ENCODE data around the gene AAK1.
A peak's percentile ranks its signal among the peaks of the same experiment; 100 is the strongest.

The AAK1 gene

DNA sequence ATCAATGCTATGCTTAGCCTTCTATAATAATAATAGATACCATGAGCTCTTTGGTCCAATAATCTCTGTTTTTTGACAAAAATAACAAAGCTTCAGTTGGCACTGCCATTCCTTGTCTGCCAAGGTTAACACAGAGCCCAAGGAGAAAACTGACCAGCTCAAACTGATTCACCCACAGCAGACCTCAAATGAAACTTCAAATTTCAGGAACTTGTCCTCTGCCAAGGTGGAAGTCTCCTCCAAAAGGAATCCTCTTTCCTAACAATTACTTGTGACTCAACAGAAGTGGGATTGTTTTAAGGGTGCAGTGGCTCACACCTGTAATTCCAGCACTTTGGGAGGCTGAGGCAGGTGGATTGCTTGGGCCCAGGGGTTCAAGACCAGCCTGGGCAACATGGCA lies 12.1 kb downstream of the AAK1 start:
- H3K9me3 ChIP-seq (ENCODE audit: control insufficient read depth, low read length), result no peaks in the 10 kb centered on the region
- H3K4me3 ChIP-seq (ENCODE audit: low read depth, low read length), result no peak overlapping the region
- no peak overlapping the region for H3K9ac ChIP-seq
- peaks cover 25% of the 10 kb centered on the region for H3K4me1 ChIP-seq
- no peak overlapping the region for H3K27ac ChIP-seq
- no peak overlapping the region for H2AFZ ChIP-seq
- no peak overlapping the region for H3K4me2 ChIP-seq (ENCODE audit: low read length)
- peaks cover 71% of the 10 kb centered on the region for H3K79me2 ChIP-seq
- no peaks in the 10 kb centered on the region for H3K36me3 ChIP-seq (ENCODE audit: control insufficient read depth, insufficient read depth, low read length)
- TF ChIP-seq, protein P1, sequence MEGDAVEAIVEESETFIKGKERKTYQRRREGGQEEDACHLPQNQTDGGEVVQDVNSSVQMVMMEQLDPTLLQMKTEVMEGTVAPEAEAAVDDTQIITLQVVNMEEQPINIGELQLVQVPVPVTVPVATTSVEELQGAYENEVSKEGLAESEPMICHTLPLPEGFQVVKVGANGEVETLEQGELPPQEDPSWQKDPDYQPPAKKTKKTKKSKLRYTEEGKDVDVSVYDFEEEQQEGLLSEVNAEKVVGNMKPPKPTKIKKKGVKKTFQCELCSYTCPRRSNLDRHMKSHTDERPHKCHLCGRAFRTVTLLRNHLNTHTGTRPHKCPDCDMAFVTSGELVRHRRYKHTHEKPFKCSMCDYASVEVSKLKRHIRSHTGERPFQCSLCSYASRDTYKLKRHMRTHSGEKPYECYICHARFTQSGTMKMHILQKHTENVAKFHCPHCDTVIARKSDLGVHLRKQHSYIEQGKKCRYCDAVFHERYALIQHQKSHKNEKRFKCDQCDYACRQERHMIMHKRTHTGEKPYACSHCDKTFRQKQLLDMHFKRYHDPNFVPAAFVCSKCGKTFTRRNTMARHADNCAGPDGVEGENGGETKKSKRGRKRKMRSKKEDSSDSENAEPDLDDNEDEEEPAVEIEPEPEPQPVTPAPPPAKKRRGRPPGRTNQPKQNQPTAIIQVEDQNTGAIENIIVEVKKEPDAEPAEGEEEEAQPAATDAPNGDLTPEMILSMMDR (IDR thresholded peaks at IDR 0.05), result no peak
- H3K27me3 ChIP-seq (ENCODE audit: control insufficient read depth, insufficient read depth, low read length), result no peaks in the 10 kb centered on the region

GRCh38 chr2:69629921-69630608 lies 13.5 kb downstream of the AAK1 start:
- TF ChIP-seq, protein P1 (IDR thresholded peaks at IDR 0.05), result no peak
- peaks cover 27% of the 10 kb centered on the region for H3K4me1 ChIP-seq
- no peaks in the 10 kb centered on the region for H3K9me3 ChIP-seq (ENCODE audit: control insufficient read depth, low read length)
- no peak overlapping the region for H3K27ac ChIP-seq
- no peak overlapping the region for H3K4me3 ChIP-seq (ENCODE audit: low read depth, low read length)
- peaks cover 71% of the 10 kb centered on the region for H3K79me2 ChIP-seq
- H2AFZ ChIP-seq, result no peak overlapping the region
- no peaks in the 10 kb centered on the region for H3K27me3 ChIP-seq (ENCODE audit: control insufficient read depth, insufficient read depth, low read length)
- no peaks in the 10 kb centered on the region for H3K36me3 ChIP-seq (ENCODE audit: control insufficient read depth, insufficient read depth, low read length)
- H3K4me2 ChIP-seq (ENCODE audit: low read length), result peak overlapping the region; percentile 32
- H3K9ac ChIP-seq, result no peak overlapping the region

- H3K79me2 ChIP-seq, result peaks cover 68% of the 10 kb centered on the region
- H3K9me3 ChIP-seq (ENCODE audit: control insufficient read depth, low read length), result no peaks in the 10 kb centered on the region
- H2AFZ ChIP-seq, result no peak overlapping the region
- H3K27me3 ChIP-seq (ENCODE audit: control insufficient read depth, insufficient read depth, low read length), result no peaks in the 10 kb centered on the region
- H3K9ac ChIP-seq, result no peak overlapping the region
- TF ChIP-seq, protein P1 (IDR thresholded peaks at IDR 0.05), result no peak
- no peak overlapping the region for H3K4me3 ChIP-seq (ENCODE audit: low read depth, low read length)
- H3K4me1 ChIP-seq, result peaks cover 31% of the 10 kb centered on the region
- H3K4me2 ChIP-seq (ENCODE audit: low read length), result peak overlapping the region; percentile 34
- peak overlapping the region; percentile 27 for H3K27ac ChIP-seq
- H3K36me3 ChIP-seq (ENCODE audit: control insufficient read depth, insufficient read depth, low read length), result no peaks in the 10 kb centered on the region
Measured at GRCh38 chr2:69628325-69629021, 15.1 kb downstream of the AAK1 start.

DNA sequence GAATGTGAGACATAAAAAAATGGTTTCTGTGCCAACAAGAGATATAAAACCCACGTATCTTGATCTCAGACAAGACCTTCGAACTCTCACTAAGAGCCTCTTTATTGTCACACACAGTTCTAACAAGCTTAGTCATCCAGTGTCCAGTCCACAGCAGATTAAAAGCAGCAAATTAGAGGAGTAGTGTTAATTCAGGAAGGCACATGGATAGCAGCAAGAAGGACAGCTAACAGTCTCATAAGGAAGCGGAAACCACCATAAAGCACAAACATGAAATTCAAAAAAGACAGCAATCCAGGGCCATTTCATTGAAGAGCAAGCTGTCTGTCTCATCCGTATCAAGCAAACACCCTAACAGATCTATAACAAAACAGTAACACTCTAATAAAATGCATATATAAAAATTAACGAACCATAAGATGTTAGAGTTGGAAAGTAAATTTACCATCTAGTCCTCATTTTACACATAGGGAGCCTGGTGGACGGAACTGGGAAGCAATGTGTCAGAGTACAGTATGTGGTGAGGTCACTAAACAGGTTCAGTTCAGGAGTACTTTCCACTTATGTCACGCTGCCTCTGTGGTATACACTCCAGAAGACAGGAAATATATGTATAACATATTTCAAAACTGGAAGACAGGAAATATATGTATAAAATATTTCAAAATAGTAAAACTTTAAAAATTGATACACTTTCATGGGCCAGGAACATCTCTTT lies 18.3 kb downstream of the AAK1 start:
- H3K36me3 ChIP-seq (ENCODE audit: control insufficient read depth, insufficient read depth, low read length), result no peaks in the 10 kb centered on the region
- no peaks in the 10 kb centered on the region for H3K27me3 ChIP-seq (ENCODE audit: control insufficient read depth, insufficient read depth, low read length)
- H3K4me2 ChIP-seq (ENCODE audit: low read length), result no peak overlapping the region
- peaks cover 24% of the 10 kb centered on the region for H3K4me1 ChIP-seq
- H3K9me3 ChIP-seq (ENCODE audit: control insufficient read depth, low read length), result no peaks in the 10 kb centered on the region
- no peak overlapping the region for H3K4me3 ChIP-seq (ENCODE audit: low read depth, low read length)
- H2AFZ ChIP-seq, result no peak overlapping the region
- H3K27ac ChIP-seq, result no peak overlapping the region
- no peak overlapping the region for H3K9ac ChIP-seq
- peaks cover 73% of the 10 kb centered on the region for H3K79me2 ChIP-seq
- TF ChIP-seq, protein P1 (IDR thresholded peaks at IDR 0.05), result no peak

All from parathyroid adenoma (tissue), 2 donors.